ENCODE results near the gene LRRC27.
A peak's percentile ranks its signal among the peaks of the same experiment; 100 is the strongest.

Gene LRRC27

DNA sequence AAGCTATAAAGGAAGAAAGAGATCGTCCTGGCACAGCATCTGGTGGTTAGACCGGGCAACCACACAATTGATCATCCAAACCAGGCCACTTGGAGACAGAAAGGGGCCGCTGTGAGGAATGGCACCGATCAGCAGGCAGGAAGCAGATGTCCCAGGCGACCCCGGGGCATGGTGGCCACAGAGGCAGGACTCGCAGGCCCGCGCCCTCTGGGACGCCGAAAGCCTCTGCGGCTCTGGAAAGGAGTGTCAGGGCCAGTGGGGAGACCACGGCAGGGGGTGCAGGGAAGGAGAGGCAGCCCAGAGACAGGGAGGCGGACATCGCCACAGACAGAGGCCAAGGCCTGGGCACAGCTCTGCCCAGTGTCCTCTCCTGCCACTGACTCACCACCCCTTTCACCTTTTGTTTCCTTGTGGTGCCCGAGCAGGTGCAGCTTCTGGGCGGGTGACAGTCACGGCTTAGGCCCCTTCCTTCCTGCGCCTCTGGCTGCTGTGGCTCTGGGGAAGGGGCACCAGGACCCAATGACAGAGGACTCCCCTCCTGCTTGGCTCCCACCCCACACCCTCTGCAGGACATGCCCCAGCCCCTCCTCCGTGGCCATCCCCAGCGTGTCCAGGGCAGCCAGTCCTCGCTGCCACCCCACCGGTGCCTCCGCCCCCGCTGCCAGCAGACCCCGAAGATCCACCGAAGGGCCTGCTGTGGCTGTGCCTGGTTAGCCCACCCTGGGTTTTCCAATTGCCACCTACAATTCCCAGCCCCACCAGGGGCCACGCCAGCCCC, 35.1 kb upstream of the LRRC27 start:
- no peak for DNase-seq (ENCODE audit: low spot score in 2 of 2)
- H3K9me3 Mint-ChIP-seq = no peaks in the 10 kb centered on the region
- H3K4me3 Mint-ChIP-seq = no peak overlapping the region
- peaks cover 5% of the 10 kb centered on the region for H3K4me1 Mint-ChIP-seq
- H3K36me3 Mint-ChIP-seq = no peaks in the 10 kb centered on the region
- ATAC-seq (ENCODE audit: low read depth) = no peak
- no peak overlapping the region for H3K27ac Mint-ChIP-seq
- peaks cover 24% of the 10 kb centered on the region for H3K27me3 Mint-ChIP-seq

DNA sequence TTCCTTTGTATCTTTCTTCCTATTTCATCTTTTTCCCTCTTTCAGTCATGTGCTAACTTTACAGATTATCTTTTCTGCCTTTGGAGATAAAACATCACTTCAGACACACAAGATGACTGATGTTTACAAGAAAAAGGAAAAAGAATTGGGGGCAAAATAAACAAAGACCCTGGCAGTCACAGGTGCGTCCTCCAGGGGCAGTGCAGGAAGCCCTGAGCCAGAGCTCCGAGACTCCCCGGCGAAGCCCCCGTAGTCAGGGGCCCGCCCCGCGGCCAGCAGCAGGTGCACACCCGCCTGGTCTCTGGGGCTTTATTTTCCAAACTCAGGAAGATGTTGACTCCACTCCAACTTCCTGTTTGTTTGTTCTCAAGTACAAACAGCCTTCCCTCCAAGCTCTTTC, 34.5 kb upstream of the LRRC27 start:
- DNase-seq (ENCODE audit: low spot score in 2 of 2) = no peak
- ATAC-seq (ENCODE audit: low read depth) = peak; percentile 43
- H3K36me3 Mint-ChIP-seq = no peaks in the 10 kb centered on the region
- no peaks in the 10 kb centered on the region for H3K9me3 Mint-ChIP-seq
- H3K4me3 Mint-ChIP-seq = no peak overlapping the region
- H3K27ac Mint-ChIP-seq = no peak overlapping the region
- peaks cover 3% of the 10 kb centered on the region for H3K4me1 Mint-ChIP-seq
- H3K27me3 Mint-ChIP-seq = peaks cover 22% of the 10 kb centered on the region

DNA sequence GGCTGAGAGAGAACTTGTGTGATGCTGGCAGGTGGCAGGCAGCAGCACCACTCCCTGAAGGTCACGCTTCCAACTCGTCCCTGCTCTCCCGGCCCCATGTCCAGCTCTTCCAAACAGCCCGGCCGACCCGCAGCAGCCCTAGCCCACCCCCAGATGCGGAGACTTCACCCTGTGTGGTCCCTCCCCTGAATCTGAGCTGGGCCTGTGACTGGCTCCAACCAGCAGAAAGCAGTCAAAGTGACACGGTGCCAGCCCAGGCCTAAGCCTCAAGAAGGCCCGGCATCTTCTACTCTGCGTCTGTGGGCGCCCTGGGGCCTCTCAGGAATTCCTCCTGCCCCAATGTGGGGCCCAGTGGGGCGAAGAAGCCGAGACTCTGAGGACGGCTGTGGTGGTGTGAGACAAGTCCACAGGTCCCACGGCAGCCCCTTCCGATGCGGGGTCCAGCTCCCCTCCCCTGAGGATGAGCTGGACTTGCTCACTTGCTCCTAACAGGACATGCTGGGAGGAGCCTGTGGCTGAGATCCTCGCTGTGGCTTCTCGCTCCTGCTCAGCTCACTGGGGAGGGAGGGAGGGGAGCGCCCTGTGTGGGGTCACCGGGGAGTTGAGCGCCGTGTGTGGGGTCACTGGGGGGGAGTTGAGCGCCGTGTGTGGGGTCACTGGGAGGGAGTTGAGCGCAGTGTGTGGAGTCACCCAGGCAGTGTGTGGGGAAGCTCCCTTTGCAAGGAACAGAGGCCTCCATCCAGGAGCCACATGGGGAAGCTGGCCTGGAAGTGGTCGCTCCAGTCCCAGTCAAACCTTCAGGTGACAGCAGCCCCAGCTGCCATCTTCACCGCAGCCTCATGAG, 33.7 kb upstream of the LRRC27 start:
- H3K27me3 Mint-ChIP-seq = peaks cover 20% of the 10 kb centered on the region
- no peak for ATAC-seq (ENCODE audit: low read depth)
- H3K4me1 Mint-ChIP-seq = peaks cover 3% of the 10 kb centered on the region
- H3K4me3 Mint-ChIP-seq = no peak overlapping the region
- no peak overlapping the region for H3K27ac Mint-ChIP-seq
- H3K9me3 Mint-ChIP-seq = no peaks in the 10 kb centered on the region
- DNase-seq (ENCODE audit: low spot score in 2 of 2) = no peak
- H3K36me3 Mint-ChIP-seq = no peaks in the 10 kb centered on the region

DNA sequence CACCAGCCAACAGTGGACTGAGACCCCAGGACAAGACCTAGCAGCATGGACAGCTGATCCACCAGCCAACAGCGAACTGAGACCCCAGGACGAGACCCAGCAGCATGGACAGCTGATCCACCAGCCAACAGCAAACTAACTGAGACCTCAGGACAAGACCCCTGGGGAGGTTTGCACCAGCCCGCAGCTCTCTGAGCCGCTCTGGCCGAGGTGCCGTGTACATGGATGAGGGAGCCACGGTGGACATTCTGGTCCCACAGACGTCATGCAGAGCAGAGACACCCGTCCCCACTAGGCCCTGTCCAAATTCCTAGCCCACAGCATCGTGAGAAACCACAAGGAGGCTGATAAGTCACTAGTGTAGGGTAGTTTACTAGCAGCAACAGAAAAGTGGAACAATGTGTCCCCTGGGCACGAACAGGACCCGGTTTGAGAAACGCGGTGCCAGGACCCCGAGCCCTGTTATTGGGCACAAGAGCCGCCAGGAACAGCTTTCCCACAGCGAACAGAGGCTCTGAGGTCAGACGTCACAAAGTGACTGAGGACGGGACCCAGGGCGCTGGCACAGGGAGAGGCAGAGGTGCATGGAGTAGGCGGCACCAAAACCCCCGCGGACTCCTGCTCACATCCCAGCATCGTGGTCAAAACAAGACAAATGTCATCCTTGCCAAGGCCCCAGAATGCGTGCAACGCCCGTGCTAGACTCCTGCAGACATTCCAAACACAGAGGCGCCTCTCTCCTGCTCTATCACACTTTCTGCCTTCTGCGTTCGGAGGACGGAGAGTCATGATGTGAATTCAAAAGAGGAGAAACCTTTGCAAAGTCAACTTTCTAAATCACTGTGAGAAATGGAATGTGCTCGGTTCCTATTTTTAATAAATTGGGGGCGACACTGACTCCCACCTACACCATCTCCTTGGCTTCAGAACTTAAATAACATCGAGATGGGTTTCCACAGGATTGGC, 32.3 kb upstream of the LRRC27 start:
- ATAC-seq (ENCODE audit: low read depth) (no peak), DNase-seq (ENCODE audit: low spot score in 2 of 2) (no peak)
- peaks cover 3% of the 10 kb centered on the region for H3K4me1 Mint-ChIP-seq
- H3K4me3 Mint-ChIP-seq = no peak overlapping the region
- peaks cover 15% of the 10 kb centered on the region for H3K27me3 Mint-ChIP-seq
- H3K36me3 Mint-ChIP-seq = no peaks in the 10 kb centered on the region
- H3K9me3 Mint-ChIP-seq = no peaks in the 10 kb centered on the region
- no peak overlapping the region for H3K27ac Mint-ChIP-seq

DNA sequence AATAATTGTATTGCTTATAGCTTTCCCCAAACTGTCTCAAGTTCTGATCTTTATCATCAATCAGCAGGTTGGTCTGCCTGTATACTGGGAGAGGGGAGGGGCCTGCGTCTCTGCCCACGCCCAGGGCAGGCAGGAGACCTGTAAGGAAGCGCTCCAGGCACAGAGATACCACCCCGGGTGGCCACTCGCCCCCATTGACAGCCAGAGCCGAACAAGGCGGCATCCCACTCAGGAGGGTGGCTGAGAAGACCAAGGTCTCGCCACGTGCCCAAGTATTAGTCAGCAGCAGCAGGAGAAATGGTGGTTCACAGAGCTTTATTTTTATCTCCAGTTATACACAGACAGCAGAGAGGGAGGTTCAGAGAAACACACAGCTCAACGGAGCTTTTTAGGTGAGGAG, 31.4 kb upstream of the LRRC27 start:
- Mint-ChIP-seq H3K27ac (no peak overlapping the region), H3K27me3 (peaks cover 12% of the 10 kb centered on the region), H3K9me3 (no peaks in the 10 kb centered on the region), H3K4me3 (no peak overlapping the region), H3K36me3 (no peaks in the 10 kb centered on the region), H3K4me1 (peaks cover 3% of the 10 kb centered on the region)
- DNase-seq (ENCODE audit: low spot score in 2 of 2) (no peak), ATAC-seq (ENCODE audit: low read depth) (no peak)

GRCh38 chr10:132301371-132302330, 30.3 kb upstream of the LRRC27 start:
- H3K27ac Mint-ChIP-seq = no peak overlapping the region
- ATAC-seq (ENCODE audit: low read depth) = no peak
- H3K4me3 Mint-ChIP-seq = no peak overlapping the region
- H3K36me3 Mint-ChIP-seq = no peaks in the 10 kb centered on the region
- no peaks in the 10 kb centered on the region for H3K9me3 Mint-ChIP-seq
- DNase-seq (ENCODE audit: low spot score in 2 of 2) = no peak
- H3K4me1 Mint-ChIP-seq = peaks cover 3% of the 10 kb centered on the region
- peaks cover 9% of the 10 kb centered on the region for H3K27me3 Mint-ChIP-seq

GRCh38 chr10:132302421-132303310, 29.3 kb upstream of the LRRC27 start:
- H3K4me1 Mint-ChIP-seq = peaks cover 3% of the 10 kb centered on the region
- H3K36me3 Mint-ChIP-seq = no peaks in the 10 kb centered on the region
- no peak for ATAC-seq (ENCODE audit: low read depth)
- no peaks in the 10 kb centered on the region for H3K9me3 Mint-ChIP-seq
- H3K4me3 Mint-ChIP-seq = no peak overlapping the region
- H3K27ac Mint-ChIP-seq = no peak overlapping the region
- no peak for DNase-seq (ENCODE audit: low spot score in 2 of 2)
- H3K27me3 Mint-ChIP-seq = peaks cover 6% of the 10 kb centered on the region

DNA sequence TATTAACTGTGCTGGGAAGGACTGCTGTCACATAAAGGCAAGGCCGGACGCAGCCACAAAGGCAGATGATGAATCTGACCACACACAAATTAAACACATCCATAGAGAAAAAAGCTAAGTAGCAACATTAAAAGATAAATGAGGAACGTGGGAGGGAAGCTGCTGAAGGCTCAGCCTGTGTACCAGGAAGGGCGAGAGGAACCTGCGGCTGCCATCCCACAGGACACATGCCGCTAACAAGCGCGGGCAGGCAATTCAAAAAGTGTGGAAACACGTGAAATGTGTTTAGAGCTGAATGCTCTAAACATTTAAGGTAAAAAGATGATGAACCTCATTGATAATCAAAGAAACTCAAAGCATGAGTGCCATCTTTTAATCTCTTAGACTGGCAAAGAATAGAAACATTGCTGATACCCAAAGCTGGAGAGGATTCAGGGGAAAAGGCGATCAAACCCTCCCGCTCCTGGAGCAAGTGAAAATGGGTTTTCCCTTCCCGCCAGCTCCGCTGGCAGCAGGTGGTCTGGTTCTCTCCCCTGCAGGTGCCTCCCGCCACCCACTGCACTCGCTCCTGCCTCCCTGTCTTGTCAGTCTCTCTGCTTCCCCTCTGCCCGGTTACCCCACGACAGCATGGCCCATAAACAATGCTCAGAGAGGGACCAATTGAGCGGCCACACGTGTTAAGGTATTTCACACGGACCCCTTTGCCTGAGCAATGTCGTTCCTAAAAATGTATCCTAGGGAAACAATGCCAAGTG, 28.5 kb upstream of the LRRC27 start:
- peaks cover 6% of the 10 kb centered on the region for H3K27me3 Mint-ChIP-seq
- peaks cover 3% of the 10 kb centered on the region for H3K4me1 Mint-ChIP-seq
- no peak overlapping the region for H3K27ac Mint-ChIP-seq
- no peaks in the 10 kb centered on the region for H3K36me3 Mint-ChIP-seq
- H3K9me3 Mint-ChIP-seq = no peaks in the 10 kb centered on the region
- ATAC-seq (ENCODE audit: low read depth) (no peak), DNase-seq (ENCODE audit: low spot score in 2 of 2) (no peak)
- H3K4me3 Mint-ChIP-seq = no peak overlapping the region

DNA sequence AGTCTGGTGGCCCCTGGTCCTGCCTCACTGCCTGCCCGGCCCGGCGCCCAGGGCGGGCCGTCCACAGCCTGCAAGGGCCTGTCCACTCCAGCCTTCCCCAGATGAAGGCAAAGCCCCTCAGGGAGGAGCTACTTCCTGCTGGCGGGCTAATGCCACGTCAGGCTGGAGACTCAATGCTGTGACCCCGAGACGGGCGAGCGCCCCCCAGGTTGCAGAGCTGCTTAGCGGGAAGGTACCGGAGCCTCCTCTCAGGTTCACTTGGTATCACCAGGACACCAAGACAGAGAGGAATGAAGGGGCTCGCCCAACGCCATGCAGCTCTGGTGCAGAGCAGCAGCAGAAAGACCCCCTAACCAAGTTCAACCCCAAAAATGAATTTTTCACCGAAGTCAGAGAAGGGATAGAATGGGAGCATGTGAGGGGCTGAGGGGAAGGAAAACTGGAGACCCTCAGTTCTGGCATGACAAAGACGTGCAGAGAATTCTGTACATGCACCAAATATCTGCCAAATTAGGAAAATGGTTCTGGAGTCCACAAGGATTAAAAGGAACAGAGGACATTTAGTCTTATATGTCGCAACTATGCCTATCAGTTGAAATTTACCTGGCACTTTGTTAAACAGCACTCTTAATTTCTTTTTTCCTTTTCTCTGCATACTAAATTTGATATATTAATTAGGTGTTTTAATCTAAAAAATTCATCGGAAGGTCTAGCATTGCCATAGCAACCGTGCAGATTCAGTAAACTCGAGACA, 27.1 kb upstream of the LRRC27 start:
- H3K36me3 Mint-ChIP-seq = no peaks in the 10 kb centered on the region
- no peak for ATAC-seq (ENCODE audit: low read depth)
- no peak overlapping the region for H3K27ac Mint-ChIP-seq
- H3K27me3 Mint-ChIP-seq = peaks cover 2% of the 10 kb centered on the region
- no peak overlapping the region for H3K4me3 Mint-ChIP-seq
- no peaks in the 10 kb centered on the region for H3K9me3 Mint-ChIP-seq
- peaks cover 5% of the 10 kb centered on the region for H3K4me1 Mint-ChIP-seq
- DNase-seq (ENCODE audit: low spot score in 2 of 2) = no peak

DNA sequence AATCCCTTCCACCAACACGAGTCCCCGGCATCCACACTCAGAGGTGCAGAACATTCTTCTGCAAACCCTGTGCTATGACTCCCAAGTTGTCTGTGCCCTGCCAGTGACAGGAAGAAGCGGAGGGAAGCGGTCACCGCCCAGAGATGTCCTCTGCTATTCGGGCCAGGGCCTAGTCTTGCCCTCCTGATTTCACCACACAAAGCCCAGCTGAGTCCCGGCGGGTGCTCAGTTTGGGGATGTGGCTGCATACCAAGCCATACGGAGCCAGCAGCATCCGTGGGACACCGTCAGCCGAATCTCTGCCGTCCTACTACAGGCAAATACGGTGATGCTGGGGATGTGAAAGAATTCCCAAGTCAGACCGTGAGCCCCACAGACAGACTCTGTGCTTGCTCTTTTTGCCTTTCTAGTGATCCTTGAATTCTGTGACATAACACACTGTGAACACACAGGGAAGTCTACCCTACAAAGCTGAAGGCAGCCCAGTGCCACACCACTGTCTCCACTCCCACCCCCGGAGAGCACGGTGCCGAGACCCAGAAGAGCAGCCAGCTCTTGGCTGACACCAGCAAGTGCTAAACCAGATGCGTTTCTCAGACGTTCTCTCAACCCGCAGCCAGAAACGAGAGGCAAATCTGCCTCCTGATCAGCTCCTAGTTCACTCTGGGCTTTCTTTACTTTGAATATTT, 26.2 kb upstream of the LRRC27 start:
- ATAC-seq (ENCODE audit: low read depth) = no peak
- Mint-ChIP-seq H3K36me3 (no peaks in the 10 kb centered on the region), H3K4me3 (peak overlapping the region; percentile 35), H3K27ac (no peak overlapping the region), H3K9me3 (no peaks in the 10 kb centered on the region), H3K27me3 (peaks cover 2% of the 10 kb centered on the region), H3K4me1 (peaks cover 5% of the 10 kb centered on the region)
- DNase-seq (ENCODE audit: low spot score in 2 of 2) = no peak

DNA sequence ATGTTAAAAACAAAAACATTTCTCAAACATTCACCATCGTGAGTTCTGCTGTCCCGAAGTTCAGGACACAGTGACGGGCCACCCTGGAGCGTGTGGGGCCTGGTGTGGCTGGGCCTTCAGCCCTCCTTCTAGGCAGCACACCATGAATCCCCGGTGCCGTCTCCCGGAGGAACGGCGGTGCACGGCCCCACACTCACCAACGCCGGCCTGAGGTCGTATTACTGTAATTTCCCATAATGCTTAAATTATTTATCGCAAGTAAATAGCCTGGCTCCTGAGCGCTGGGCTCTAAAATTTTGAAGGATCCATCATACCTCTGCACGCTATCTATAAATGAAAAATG, 25.7 kb upstream of the LRRC27 start:
- Mint-ChIP-seq H3K36me3 (no peaks in the 10 kb centered on the region), H3K4me3 (peak overlapping the region; percentile 87), H3K27me3 (peaks cover 2% of the 10 kb centered on the region), H3K4me1 (peaks cover 5% of the 10 kb centered on the region), H3K27ac (no peak overlapping the region), H3K9me3 (no peaks in the 10 kb centered on the region)
- no peak for DNase-seq (ENCODE audit: low spot score in 2 of 2)
- no peak for ATAC-seq (ENCODE audit: low read depth)
